Suprapubic skin (tissue), 4 donors: ENCODE measurements around the gene NOC4L. TPM values are rescaled to one million over a fixed set of nuclear protein-coding genes. Genes with fewer than 3 reads are reported as not detected.
A peak's percentile ranks its signal among the peaks of the same experiment; 100 is the strongest.

Experiments
- DNase-seq, 2 donors: peaks; one replicate each; pipeline ENCODE4 v3.0.0-alpha.2; 2019; ENCODE audit warnings: low spot score in 2 of 2
- H3K27ac ChIP-seq: fragments of 200-600 bp; sonication (generic); one replicate; pipeline ENCODE4 v1.5.1; 2019
- H3K27me3 ChIP-seq: fragments of 200-600 bp; sonication (generic); one replicate; pipeline ENCODE4 v1.5.1; 2019
- H3K36me3 ChIP-seq: fragments of 200-600 bp; sonication (generic); one replicate; pipeline ENCODE4 v1.5.1; 2019
- H3K4me1 ChIP-seq: fragments of 200-600 bp; sonication (generic); one replicate; pipeline ENCODE4 v1.5.1; 2019
- H3K4me3 ChIP-seq: fragments of 200-600 bp; sonication (generic); one replicate; pipeline ENCODE4 v1.5.1; 2019; ENCODE audit warnings: mild to moderate bottlenecking
- H3K9me3 ChIP-seq: fragments of 200-600 bp; sonication (generic); one replicate; pipeline ENCODE4 v1.5.1; 2019
- CTCF ChIP-seq, 2 donors: fragments of 200-600 bp in 1 of 2; fragments of 450-650 bp in 1 of 2; sonication (generic) in 1 of 2; IDR thresholded peaks; one replicate each; pipeline ENCODE4 v1.5.1; 2016 to 2019; ENCODE audit warnings: antibody characterized with exemption in 2 of 2, mild to moderate bottlenecking in 1 of 2, moderate library complexity in 1 of 2
- EP300 ChIP-seq: sonication (generic); formaldehyde crosslinking; IDR thresholded peaks from one replicate; pipeline ENCODE4 v1.6.1; 2017; ENCODE audit warnings: antibody characterized with exemption
- POLR2A ChIP-seq, 2 donors: fragments of 450-650 bp; IDR thresholded peaks; one replicate each; pipeline ENCODE4 v1.6.1; 2017; ENCODE audit warnings: antibody characterized with exemption in 2 of 2, mild to moderate bottlenecking in 2 of 2, moderate library complexity in 2 of 2
- POLR2AphosphoS5 ChIP-seq, 3 donors: sonication (generic); formaldehyde crosslinking; IDR thresholded peaks; one replicate each; pipeline ENCODE4 v1.6.1; 2017; ENCODE audit warnings: antibody characterized with exemption in 3 of 3
- WGBS: methylation state at CpG from one replicate; pipeline ENCODE4 v1.1.5; 2018; 5-methylcytosine and 5-hydroxymethylcytosine counted together
- total RNA-seq, 4 donors: library from RNA; depleted of rRNA; stranded (reverse); fragments of >200 nt; gene quantifications; one replicate each; pipeline ENCODE4 v1.1.0, GENCODE V29; 2016

The NOC4L gene
- total RNA-seq, 4 donors from 2014 or later: 13.9 to 20.4 (median 16.0) TPM

DNA sequence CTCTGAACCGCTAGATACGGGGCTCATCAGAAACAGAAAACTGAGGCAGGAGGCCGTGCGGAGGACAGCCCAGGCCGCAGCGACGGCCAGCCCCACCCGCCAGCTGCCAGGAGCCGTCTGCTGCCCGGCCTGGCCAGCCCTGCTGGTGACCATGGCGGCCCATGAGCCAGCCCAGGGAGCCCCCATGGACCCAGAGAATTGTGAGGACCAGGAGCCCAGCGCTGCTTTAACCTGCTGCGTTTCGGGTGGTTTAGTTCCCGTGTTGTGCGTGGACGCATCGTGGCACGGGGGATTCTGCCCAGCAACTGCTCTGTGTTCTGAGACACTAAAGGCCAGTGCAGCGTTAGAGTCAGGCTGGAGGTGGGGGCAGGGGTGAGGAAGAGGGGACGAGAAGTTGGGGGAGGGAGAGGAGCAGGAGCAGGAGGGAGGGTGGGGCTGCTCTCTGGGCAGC, 44.2 kb downstream of the NOC4L start:
- Histone ChIP-seq H3K9me3 (no peaks in the 10 kb centered on the region), H3K4me1 (peaks cover 13% of the 10 kb centered on the region), H3K27me3 (peaks cover 12% of the 10 kb centered on the region), H3K36me3 (no peaks in the 10 kb centered on the region), H3K4me3 (no peak overlapping the region), H3K27ac (no peak overlapping the region)
- TF ChIP-seq POLR2A (IDR thresholded peaks at IDR 0.05) (no peak), EP300 (no peak), POLR2AphosphoS5 (IDR thresholded peaks at IDR 0.05) (no peak), CTCF (IDR thresholded peaks at IDR 0.05) (no peak)
- DNase-seq: no peak
- 89% methylated on average over 8 of the region's 21 CpGs for WGBS

- TF ChIP-seq EP300 (no peak), POLR2A (IDR thresholded peaks at IDR 0.05) (no peak), POLR2AphosphoS5 (IDR thresholded peaks at IDR 0.05) (no peak), CTCF (IDR thresholded peaks at IDR 0.05) (no peak)
Observed at GRCh38 chr12:132188916-132189325, 44.7 kb downstream of the NOC4L start.

GRCh38 chr12:132189378-132190011, 45.2 kb downstream of the NOC4L start:
- peak overlapping the region; percentile 55 for H3K4me3 ChIP-seq
- DNase-seq: peak; percentile 91 to 92
- H3K4me1 ChIP-seq: peaks cover 13% of the 10 kb centered on the region
- TF ChIP-seq POLR2A (IDR thresholded peaks at IDR 0.05) (no peak), EP300 (no peak), POLR2AphosphoS5 (IDR thresholded peaks at IDR 0.05) (no peak), CTCF (IDR thresholded peaks at IDR 0.05) (no peak)
- H3K9me3 ChIP-seq: no peaks in the 10 kb centered on the region
- 0% methylated on average over 7 of the region's 69 CpGs for WGBS
- H3K27me3 ChIP-seq: peaks cover 12% of the 10 kb centered on the region
- H3K27ac ChIP-seq: no peak overlapping the region
- no peaks in the 10 kb centered on the region for H3K36me3 ChIP-seq

More at GRCh38 chr12:132188916-132189325, 44.7 kb downstream of the NOC4L start:
- Histone ChIP-seq H3K36me3 (no peaks in the 10 kb centered on the region), H3K4me3 (peak overlapping the region; percentile 55), H3K4me1 (peaks cover 13% of the 10 kb centered on the region), H3K27ac (no peak overlapping the region), H3K9me3 (no peaks in the 10 kb centered on the region), H3K27me3 (peaks cover 12% of the 10 kb centered on the region)
- no peak for DNase-seq
- WGBS: 27% methylated on average over 16 of the region's 20 CpGs

- TF ChIP-seq EP300 (no peak), POLR2A (IDR thresholded peaks at IDR 0.05) (no peak), CTCF (IDR thresholded peaks at IDR 0.05) (no peak), POLR2AphosphoS5 (IDR thresholded peaks at IDR 0.05) (no peak)
- DNase-seq: no peak
- peaks cover 13% of the 10 kb centered on the region for H3K4me1 ChIP-seq
- 32% methylated on average over 14 of the region's 59 CpGs for WGBS
- peak overlapping the region; percentile 55 for H3K4me3 ChIP-seq
- no peaks in the 10 kb centered on the region for H3K36me3 ChIP-seq
- peaks cover 15% of the 10 kb centered on the region for H3K27me3 ChIP-seq
- no peaks in the 10 kb centered on the region for H3K9me3 ChIP-seq
- H3K27ac ChIP-seq: no peak overlapping the region
Observed at GRCh38 chr12:132190012-132190755, 45.9 kb downstream of the NOC4L start.

DNA sequence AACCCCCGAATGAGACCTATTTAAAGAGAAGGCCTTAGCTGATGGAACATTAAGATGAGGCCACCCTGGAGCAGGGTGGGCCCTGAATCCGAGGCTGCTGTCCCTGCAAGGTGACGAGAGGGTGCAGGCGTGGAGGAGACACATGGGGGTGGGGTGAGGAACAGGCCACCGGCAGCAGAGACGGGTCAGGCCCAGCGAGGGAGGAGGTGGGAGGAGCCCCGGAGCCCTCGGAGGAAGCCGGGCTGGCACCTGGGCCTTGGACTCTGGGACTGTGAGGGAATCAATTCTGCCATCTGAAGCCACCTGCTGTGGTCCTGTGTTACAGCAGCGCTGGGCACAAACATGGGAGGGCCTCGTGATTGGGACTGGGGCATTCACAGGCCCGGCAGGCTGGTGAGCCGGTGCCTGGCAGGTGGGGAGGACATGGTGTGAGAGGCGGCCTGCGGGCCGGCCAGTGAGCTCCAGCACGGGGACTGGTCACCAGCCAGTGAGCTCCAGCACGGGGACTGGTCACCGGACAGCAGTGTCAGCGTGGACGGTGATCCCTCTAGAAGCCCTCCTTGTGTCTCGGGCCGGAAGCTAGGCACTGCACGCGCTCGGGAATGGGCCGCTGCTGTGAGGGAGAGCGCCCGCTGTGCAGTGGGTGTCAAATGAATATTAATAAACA, 46.7 kb downstream of the NOC4L start:
- no peaks in the 10 kb centered on the region for H3K9me3 ChIP-seq
- H3K4me3 ChIP-seq: no peak overlapping the region
- peaks cover 18% of the 10 kb centered on the region for H3K27me3 ChIP-seq
- TF ChIP-seq POLR2A (IDR thresholded peaks at IDR 0.05): no peak
- no peak for TF ChIP-seq CTCF (IDR thresholded peaks at IDR 0.05)
- no peak for TF ChIP-seq EP300
- TF ChIP-seq POLR2AphosphoS5 (IDR thresholded peaks at IDR 0.05): no peak
- DNase-seq: no peak
- WGBS: 90% methylated on average over 30 of the region's 30 CpGs
- H3K36me3 ChIP-seq: no peaks in the 10 kb centered on the region
- H3K4me1 ChIP-seq: peaks cover 13% of the 10 kb centered on the region
- H3K27ac ChIP-seq: no peak overlapping the region
